ENCODE data around the gene ING4. TPM values are rescaled to one million over a fixed set of nuclear protein-coding genes. Genes with fewer than 3 reads are reported as not detected.

The ING4 gene
- total RNA-seq, 1 experiment from 2014 or later, result 23.0 TPM

DNA sequence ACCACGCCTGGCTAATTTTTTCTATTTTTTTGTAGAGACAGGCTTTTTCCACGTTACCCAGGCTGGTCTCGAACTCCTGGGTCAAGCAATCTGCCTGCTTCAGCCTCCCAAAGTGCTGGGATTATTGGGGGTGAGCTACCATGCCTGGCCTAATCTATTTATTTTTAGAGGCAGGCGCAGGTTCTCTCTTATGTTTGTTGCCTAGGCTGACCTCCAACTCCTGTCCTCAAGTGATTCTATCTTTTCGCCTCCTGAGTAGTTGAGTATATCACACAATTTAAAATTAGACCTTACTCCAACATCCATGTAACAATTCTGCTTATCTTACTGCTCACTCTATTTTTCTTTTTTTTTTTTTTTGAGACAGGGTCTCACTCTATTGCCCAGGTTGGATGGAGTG lies 8.9 kb downstream of the ING4 start:
- DNase-seq (ENCODE audit: low spot score) (no peak), ATAC-seq (no peak)
- CTCF ChIA-PET, result interaction anchor here (1.2 kb wide), 1 partner anchor 34 kb away, joined by 3 read pairs; no protein-coding TSS in a partner anchor
- H3K27me3 Mint-ChIP-seq (ENCODE audit: low read depth), result no peaks in the 10 kb centered on the region
- peaks cover 41% of the 10 kb centered on the region for H3K36me3 Mint-ChIP-seq
- H3K4me1 Mint-ChIP-seq, result no peaks in the 10 kb centered on the region
- no peak overlapping the region for H3K4me3 Mint-ChIP-seq
- H3K27ac Mint-ChIP-seq, result no peak overlapping the region
- no peaks in the 10 kb centered on the region for H3K9me3 Mint-ChIP-seq
- POLR2A ChIA-PET, result interaction anchor here (0.6 kb wide), 1 partner anchor 86 kb away, joined by 4 read pairs; the partner anchor contains the start of gene NOP2
- no peak for TF ChIP-seq ZNF219 (CRISPR knock-in tag; IDR thresholded peaks at IDR 0.05; ENCODE audit: borderline replicate concordance)
- TF ChIP-seq, protein P1, sequence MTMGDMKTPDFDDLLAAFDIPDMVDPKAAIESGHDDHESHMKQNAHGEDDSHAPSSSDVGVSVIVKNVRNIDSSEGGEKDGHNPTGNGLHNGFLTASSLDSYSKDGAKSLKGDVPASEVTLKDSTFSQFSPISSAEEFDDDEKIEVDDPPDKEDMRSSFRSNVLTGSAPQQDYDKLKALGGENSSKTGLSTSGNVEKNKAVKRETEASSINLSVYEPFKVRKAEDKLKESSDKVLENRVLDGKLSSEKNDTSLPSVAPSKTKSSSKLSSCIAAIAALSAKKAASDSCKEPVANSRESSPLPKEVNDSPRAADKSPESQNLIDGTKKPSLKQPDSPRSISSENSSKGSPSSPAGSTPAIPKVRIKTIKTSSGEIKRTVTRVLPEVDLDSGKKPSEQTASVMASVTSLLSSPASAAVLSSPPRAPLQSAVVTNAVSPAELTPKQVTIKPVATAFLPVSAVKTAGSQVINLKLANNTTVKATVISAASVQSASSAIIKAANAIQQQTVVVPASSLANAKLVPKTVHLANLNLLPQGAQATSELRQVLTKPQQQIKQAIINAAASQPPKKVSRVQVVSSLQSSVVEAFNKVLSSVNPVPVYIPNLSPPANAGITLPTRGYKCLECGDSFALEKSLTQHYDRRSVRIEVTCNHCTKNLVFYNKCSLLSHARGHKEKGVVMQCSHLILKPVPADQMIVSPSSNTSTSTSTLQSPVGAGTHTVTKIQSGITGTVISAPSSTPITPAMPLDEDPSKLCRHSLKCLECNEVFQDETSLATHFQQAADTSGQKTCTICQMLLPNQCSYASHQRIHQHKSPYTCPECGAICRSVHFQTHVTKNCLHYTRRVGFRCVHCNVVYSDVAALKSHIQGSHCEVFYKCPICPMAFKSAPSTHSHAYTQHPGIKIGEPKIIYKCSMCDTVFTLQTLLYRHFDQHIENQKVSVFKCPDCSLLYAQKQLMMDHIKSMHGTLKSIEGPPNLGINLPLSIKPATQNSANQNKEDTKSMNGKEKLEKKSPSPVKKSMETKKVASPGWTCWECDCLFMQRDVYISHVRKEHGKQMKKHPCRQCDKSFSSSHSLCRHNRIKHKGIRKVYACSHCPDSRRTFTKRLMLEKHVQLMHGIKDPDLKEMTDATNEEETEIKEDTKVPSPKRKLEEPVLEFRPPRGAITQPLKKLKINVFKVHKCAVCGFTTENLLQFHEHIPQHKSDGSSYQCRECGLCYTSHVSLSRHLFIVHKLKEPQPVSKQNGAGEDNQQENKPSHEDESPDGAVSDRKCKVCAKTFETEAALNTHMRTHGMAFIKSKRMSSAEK (CRISPR knock-in tag; IDR thresholded peaks at IDR 0.05; ENCODE audit: borderline replicate concordance), result no peak
- TF ChIP-seq ELF4 (CRISPR knock-in tag; IDR thresholded peaks at IDR 0.05; ENCODE audit: low read depth), result no peak
- TF ChIP-seq, protein P2, sequence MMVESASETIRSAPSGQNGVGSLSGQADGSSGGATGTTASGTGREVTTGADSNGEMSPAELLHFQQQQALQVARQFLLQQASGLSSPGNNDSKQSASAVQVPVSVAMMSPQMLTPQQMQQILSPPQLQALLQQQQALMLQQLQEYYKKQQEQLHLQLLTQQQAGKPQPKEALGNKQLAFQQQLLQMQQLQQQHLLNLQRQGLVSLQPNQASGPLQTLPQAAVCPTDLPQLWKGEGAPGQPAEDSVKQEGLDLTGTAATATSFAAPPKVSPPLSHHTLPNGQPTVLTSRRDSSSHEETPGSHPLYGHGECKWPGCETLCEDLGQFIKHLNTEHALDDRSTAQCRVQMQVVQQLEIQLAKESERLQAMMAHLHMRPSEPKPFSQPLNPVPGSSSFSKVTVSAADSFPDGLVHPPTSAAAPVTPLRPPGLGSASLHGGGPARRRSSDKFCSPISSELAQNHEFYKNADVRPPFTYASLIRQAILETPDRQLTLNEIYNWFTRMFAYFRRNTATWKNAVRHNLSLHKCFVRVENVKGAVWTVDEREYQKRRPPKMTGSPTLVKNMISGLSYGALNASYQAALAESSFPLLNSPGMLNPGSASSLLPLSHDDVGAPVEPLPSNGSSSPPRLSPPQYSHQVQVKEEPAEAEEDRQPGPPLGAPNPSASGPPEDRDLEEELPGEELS (CRISPR knock-in tag; IDR thresholded peaks at IDR 0.05), result no peak
- TF ChIP-seq ESRRA (CRISPR knock-in tag; IDR thresholded peaks at IDR 0.05; ENCODE audit: borderline replicate concordance), result no peak
- no peak for TF ChIP-seq GABPB1 (CRISPR knock-in tag; IDR thresholded peaks at IDR 0.05)
- TF ChIP-seq, protein P3, sequence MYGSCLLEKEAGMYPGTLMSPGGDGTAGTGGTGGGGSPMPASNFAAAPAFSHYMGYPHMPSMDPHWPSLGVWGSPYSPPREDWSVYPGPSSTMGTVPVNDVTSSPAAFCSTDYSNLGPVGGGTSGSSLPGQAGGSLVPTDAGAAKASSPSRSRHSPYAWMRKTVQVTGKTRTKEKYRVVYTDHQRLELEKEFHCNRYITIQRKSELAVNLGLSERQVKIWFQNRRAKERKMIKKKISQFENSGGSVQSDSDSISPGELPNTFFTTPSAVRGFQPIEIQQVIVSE (CRISPR knock-in tag; IDR thresholded peaks at IDR 0.05; ENCODE audit: borderline replicate concordance), result no peak
- TF ChIP-seq RORB (CRISPR knock-in tag; IDR thresholded peaks at IDR 0.05), result no peak
- TF ChIP-seq MXD4 (CRISPR knock-in tag; IDR thresholded peaks at IDR 0.05; ENCODE audit: borderline replicate concordance), result no peak
- TF ChIP-seq EMX1 (CRISPR knock-in tag; IDR thresholded peaks at IDR 0.05), result no peak
- TF ChIP-seq, protein P4, sequence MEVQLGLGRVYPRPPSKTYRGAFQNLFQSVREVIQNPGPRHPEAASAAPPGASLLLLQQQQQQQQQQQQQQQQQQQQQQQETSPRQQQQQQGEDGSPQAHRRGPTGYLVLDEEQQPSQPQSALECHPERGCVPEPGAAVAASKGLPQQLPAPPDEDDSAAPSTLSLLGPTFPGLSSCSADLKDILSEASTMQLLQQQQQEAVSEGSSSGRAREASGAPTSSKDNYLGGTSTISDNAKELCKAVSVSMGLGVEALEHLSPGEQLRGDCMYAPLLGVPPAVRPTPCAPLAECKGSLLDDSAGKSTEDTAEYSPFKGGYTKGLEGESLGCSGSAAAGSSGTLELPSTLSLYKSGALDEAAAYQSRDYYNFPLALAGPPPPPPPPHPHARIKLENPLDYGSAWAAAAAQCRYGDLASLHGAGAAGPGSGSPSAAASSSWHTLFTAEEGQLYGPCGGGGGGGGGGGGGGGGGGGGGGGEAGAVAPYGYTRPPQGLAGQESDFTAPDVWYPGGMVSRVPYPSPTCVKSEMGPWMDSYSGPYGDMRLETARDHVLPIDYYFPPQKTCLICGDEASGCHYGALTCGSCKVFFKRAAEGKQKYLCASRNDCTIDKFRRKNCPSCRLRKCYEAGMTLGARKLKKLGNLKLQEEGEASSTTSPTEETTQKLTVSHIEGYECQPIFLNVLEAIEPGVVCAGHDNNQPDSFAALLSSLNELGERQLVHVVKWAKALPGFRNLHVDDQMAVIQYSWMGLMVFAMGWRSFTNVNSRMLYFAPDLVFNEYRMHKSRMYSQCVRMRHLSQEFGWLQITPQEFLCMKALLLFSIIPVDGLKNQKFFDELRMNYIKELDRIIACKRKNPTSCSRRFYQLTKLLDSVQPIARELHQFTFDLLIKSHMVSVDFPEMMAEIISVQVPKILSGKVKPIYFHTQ (CRISPR knock-in tag; IDR thresholded peaks at IDR 0.05), result no peak
- TF ChIP-seq, protein P5, sequence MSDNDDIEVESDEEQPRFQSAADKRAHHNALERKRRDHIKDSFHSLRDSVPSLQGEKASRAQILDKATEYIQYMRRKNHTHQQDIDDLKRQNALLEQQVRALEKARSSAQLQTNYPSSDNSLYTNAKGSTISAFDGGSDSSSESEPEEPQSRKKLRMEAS (CRISPR knock-in tag; IDR thresholded peaks at IDR 0.05), result no peak
- TF ChIP-seq NR1H2 (CRISPR knock-in tag; IDR thresholded peaks at IDR 0.05), result no peak

DNA sequence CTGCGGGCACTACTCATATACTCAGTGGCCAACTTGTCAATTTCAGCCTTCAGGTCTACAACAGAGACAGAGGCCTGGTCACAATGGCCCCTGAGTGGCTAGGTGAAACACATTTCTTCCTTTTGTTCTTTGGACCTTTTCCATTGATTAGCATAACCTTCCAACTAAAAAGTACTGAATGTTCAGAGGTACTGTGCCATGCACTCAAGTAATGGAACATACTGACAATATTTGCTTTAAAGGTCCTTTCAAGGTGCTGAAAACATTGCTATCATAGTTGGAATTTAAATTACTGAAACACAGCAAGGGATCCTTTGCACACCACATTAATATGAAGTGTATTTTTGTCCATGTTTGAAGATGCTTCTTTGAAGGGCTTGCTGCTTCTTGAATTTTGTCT lies 9.6 kb downstream of the ING4 start:
- DNase-seq (ENCODE audit: low spot score) (no peak), ATAC-seq (no peak)
- ChIA-PET CTCF (interaction anchor here (0.9 to 1.2 kb wide), 3 partner anchors 13 to 33 kb away, joined by 3 to 4 read pairs (median 3); no protein-coding TSS in a partner anchor), POLR2A (no interaction called here)
- H3K4me1 Mint-ChIP-seq, result no peaks in the 10 kb centered on the region
- H3K27me3 Mint-ChIP-seq (ENCODE audit: low read depth), result no peaks in the 10 kb centered on the region
- H3K36me3 Mint-ChIP-seq, result peaks cover 37% of the 10 kb centered on the region
- H3K4me3 Mint-ChIP-seq, result no peak overlapping the region
- H3K27ac Mint-ChIP-seq, result no peak overlapping the region
- no peaks in the 10 kb centered on the region for H3K9me3 Mint-ChIP-seq
- TF ChIP-seq ZNF423 (CRISPR knock-in tag; IDR thresholded peaks at IDR 0.05), result no peak
- no peak for TF ChIP-seq SOX15 (CRISPR knock-in tag; IDR thresholded peaks at IDR 0.05)
- TF ChIP-seq, protein P6, sequence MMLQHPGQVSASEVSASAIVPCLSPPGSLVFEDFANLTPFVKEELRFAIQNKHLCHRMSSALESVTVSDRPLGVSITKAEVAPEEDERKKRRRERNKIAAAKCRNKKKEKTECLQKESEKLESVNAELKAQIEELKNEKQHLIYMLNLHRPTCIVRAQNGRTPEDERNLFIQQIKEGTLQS (CRISPR knock-in tag; conservative IDR thresholded peaks at IDR 0.05), result no peak
- TF ChIP-seq, protein P7, sequence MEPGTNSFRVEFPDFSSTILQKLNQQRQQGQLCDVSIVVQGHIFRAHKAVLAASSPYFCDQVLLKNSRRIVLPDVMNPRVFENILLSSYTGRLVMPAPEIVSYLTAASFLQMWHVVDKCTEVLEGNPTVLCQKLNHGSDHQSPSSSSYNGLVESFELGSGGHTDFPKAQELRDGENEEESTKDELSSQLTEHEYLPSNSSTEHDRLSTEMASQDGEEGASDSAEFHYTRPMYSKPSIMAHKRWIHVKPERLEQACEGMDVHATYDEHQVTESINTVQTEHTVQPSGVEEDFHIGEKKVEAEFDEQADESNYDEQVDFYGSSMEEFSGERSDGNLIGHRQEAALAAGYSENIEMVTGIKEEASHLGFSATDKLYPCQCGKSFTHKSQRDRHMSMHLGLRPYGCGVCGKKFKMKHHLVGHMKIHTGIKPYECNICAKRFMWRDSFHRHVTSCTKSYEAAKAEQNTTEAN (CRISPR knock-in tag; IDR thresholded peaks at IDR 0.05), result no peak
- TF ChIP-seq, protein P5 (CRISPR knock-in tag; IDR thresholded peaks at IDR 0.05), result no peak
- no peak for TF ChIP-seq MYBL2 (CRISPR knock-in tag; IDR thresholded peaks at IDR 0.05)
- TF ChIP-seq ZBTB21 (CRISPR knock-in tag; IDR thresholded peaks at IDR 0.05; ENCODE audit: borderline replicate concordance), result no peak
- no peak for TF ChIP-seq TEAD4 (CRISPR knock-in tag; IDR thresholded peaks at IDR 0.05)
- TF ChIP-seq, protein P8, sequence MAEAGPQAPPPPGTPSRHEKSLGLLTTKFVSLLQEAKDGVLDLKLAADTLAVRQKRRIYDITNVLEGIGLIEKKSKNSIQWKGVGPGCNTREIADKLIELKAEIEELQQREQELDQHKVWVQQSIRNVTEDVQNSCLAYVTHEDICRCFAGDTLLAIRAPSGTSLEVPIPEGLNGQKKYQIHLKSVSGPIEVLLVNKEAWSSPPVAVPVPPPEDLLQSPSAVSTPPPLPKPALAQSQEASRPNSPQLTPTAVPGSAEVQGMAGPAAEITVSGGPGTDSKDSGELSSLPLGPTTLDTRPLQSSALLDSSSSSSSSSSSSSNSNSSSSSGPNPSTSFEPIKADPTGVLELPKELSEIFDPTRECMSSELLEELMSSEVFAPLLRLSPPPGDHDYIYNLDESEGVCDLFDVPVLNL (CRISPR knock-in tag; IDR thresholded peaks at IDR 0.05; ENCODE audit: borderline replicate concordance, low read depth), result no peak
- no peak for TF ChIP-seq ZNF232 (CRISPR knock-in tag; IDR thresholded peaks at IDR 0.05)
